ACHN (cell line): ENCODE results near the gene FOLR2.
"Not testable (repeated sequence)": the region's sequence is repeated elsewhere in the genome, so short reads cannot be mapped to it uniquely, and the experiment has no call there.

Source experiments
- DNase-seq: peaks from one replicate; pipeline ENCODE4 v3.0.0-alpha.2; 2015
- in situ Hi-C: cut with HindIII; loops from 2 replicates; pipeline ENCODE4 v1.10.0; 2017; ENCODE audit warnings: low sequenced_read_pairs, low pct_ligation_motif_present, low pct_unique_long_range_greater_than_20kb

FOLR2 gene

GRCh38 chr11:72251614-72252013, 35.0 kb downstream of the FOLR2 start:
- in situ Hi-C loops, result no loop called here
- DNase-seq, result no peak

- in situ Hi-C loops, result no loop called here
- no peak for DNase-seq
These were observed 36.8 kb downstream of the FOLR2 start for GRCh38 chr11:72253392-72253791.

- in situ Hi-C loops, result no loop called here
These were observed 37.9 kb downstream of the FOLR2 start for GRCh38 chr11:72254299-72254993.

GRCh38 chr11:72257570-72257969, 41.0 kb downstream of the FOLR2 start:
- in situ Hi-C loops, result no loop called here
- DNase-seq, result no peak

More at GRCh38 chr11:72254299-72254993, 37.9 kb downstream of the FOLR2 start:
- DNase-seq, result no peak

- in situ Hi-C loops, result no loop called here
- DNase-seq, result no peak
These were observed 42.9 kb downstream of the FOLR2 start for GRCh38 chr11:72259490-72259889.

- in situ Hi-C loops, result no loop called here
- no peak for DNase-seq
These were observed 44.0 kb downstream of the FOLR2 start for GRCh38 chr11:72260574-72260973.

GRCh38 chr11:72263361-72263760, 46.8 kb downstream of the FOLR2 start:
- DNase-seq, result no peak
- in situ Hi-C loops, result no loop called here

- no peak for DNase-seq
- in situ Hi-C loops, result no loop called here
These were observed 49.4 kb downstream of the FOLR2 start for GRCh38 chr11:72265951-72266350.

GRCh38 chr11:72266960-72267359, 50.4 kb downstream of the FOLR2 start:
- DNase-seq, in situ Hi-C loops: not testable (repeated sequence)

GRCh38 chr11:72267956-72268617, 51.5 kb downstream of the FOLR2 start:
- no peak for DNase-seq
- in situ Hi-C loops, result no loop called here
